Endothelial cell of umbilical vein (primary cell): ENCODE data around the gene LCNL1. TPM values are rescaled to one million over a fixed set of nuclear protein-coding genes. Genes with fewer than 3 reads are reported as not detected.

Experiments used
- BruUV-seq: library from RNA; stranded (reverse); fragments of 400-500 nt; replicated peaks from 2 replicates; lab custom pipeline; 2021; lab: Mats Ljungman, UMichigan
- CTCF ChIA-PET: fragments of 300-600, 350-600 bp; sonication (Branson Sonifier 250); formaldehyde crosslinking; loops from one replicate; lab custom pipeline; 2021; ENCODE audit warnings: antibody characterized with exemption, inconsistent platforms; lab: Charles Lee
- POLR2A ChIA-PET: fragments of 300-600, 350-600 bp; sonication (Branson Sonifier 250); formaldehyde crosslinking; loops from one replicate; lab custom pipeline; 2021; ENCODE audit warnings: antibody characterized with exemption, inconsistent platforms; lab: Charles Lee
- DNase-seq: peaks from one replicate; pipeline ENCODE4 v3.0.0-alpha.2; 2011; ENCODE audit warnings: low read depth, low spot score
- FAIRE-seq: peaks from 2 replicates; lab custom pipeline; 2011; peaks lifted over from hg19 to GRCh38; lab: Jason Lieb, UNC
- H2AFZ ChIP-seq: 2 replicates; pipeline ENCODE4 v1.6.0; 2012; ENCODE audit warnings: low read depth, low read length, control low read depth, inconsistent platforms
- H3K27ac ChIP-seq: 2 replicates; pipeline ENCODE4 v1.5.1; 2011; ENCODE audit warnings: low read depth, mild to moderate bottlenecking, control low read depth, low read length, moderate library complexity; ENCODE audit not compliant: insufficient read depth
- H3K27me3 ChIP-seq, 2 experiments: 2 replicates each; pipeline versions ENCODE4 v1.6.0 to v1.6.1; 2011; ENCODE audit warnings: low read length in 2 of 2, mixed read lengths in 1 of 2; ENCODE audit not compliant: control insufficient read depth in 2 of 2, insufficient read depth in 2 of 2
- H3K36me3 ChIP-seq, 2 experiments: 2 replicates in 1 of 2; 3 replicates in 1 of 2; pipeline ENCODE4 v1.5.1; 2011; ENCODE audit warnings: low read length in 2 of 2, mild to moderate bottlenecking in 1 of 2, moderate library complexity in 1 of 2; ENCODE audit not compliant: control insufficient read depth in 2 of 2, insufficient read depth in 2 of 2; ENCODE audit errors: extremely low read depth in 1 of 2
- H3K4me1 ChIP-seq: 3 replicates; pipeline ENCODE4 v1.5.1; 2011; ENCODE audit warnings: mild to moderate bottlenecking, low read length; ENCODE audit not compliant: control insufficient read depth, insufficient read depth; ENCODE audit errors: extremely low read depth
- H3K4me2 ChIP-seq: 2 replicates; pipeline ENCODE4 v1.6.1; 2011; ENCODE audit warnings: low read length, control low read depth, mixed read lengths; ENCODE audit not compliant: insufficient read depth
- H3K4me3 ChIP-seq, 3 experiments: fragments of 200-600 bp in 1 of 3; sonication (generic), shearing (Covaris generic) in 1 of 3; replicated peaks in 1 of 3; 2 replicates each; pipeline ENCODE4 v1.5.1; 2011 to 2016; ENCODE audit warnings: control low read depth in 3 of 3, low read length in 3 of 3, mild to moderate bottlenecking in 2 of 3, inconsistent platforms in 1 of 3, low read depth in 1 of 3, moderate library complexity in 1 of 3; ENCODE audit not compliant: insufficient read depth in 1 of 3
- H3K79me2 ChIP-seq: 2 replicates; pipeline ENCODE4 v1.6.0; 2012; ENCODE audit warnings: low read length, inconsistent platforms; ENCODE audit not compliant: control insufficient read depth, insufficient read depth
- H3K9ac ChIP-seq: replicated peaks from 2 replicates; pipeline ENCODE3; 2011; ENCODE audit warnings: low read length, control low read depth; ENCODE audit not compliant: insufficient read depth; ENCODE audit errors: extremely low read depth
- H3K9me1 ChIP-seq: replicated peaks from 3 replicates; pipeline ENCODE4 v1.6.0; 2011; ENCODE audit warnings: mild to moderate bottlenecking, low read length; ENCODE audit not compliant: control insufficient read depth, insufficient read depth; ENCODE audit errors: extremely low read depth
- H3K9me3 ChIP-seq: replicated peaks from 2 replicates; pipeline ENCODE4 v1.5.1; 2012; ENCODE audit warnings: low read length, inconsistent platforms; ENCODE audit not compliant: control insufficient read depth, insufficient read depth
- H4K20me1 ChIP-seq: replicated peaks from 2 replicates; pipeline ENCODE3; 2011; ENCODE audit warnings: mild to moderate bottlenecking, low read length; ENCODE audit not compliant: control insufficient read depth, insufficient read depth; ENCODE audit errors: extremely low read depth
- CTCF ChIP-seq, 2 donors: IDR thresholded peaks; 1 replicate in 1 of 2; 2 replicates in 1 of 2; pipeline ENCODE4 v1.5.1; 2011; ENCODE audit warnings: low read length in 2 of 2, mild to moderate bottlenecking in 2 of 2, moderate library complexity in 2 of 2, control low read depth in 1 of 2, inconsistent platforms in 1 of 2, low read depth in 1 of 2; ENCODE audit not compliant: insufficient read depth in 1 of 2; ENCODE audit errors: extremely low read depth in 1 of 2
- EZH2 ChIP-seq: IDR thresholded peaks from 2 replicates; pipeline ENCODE4 v1.6.1; 2012; ENCODE audit warnings: borderline replicate concordance, low read depth, mild to moderate bottlenecking, moderate library complexity, low read length, inconsistent platforms; ENCODE audit not compliant: severe bottlenecking
- FOS ChIP-seq: IDR thresholded peaks from 2 replicates; pipeline ENCODE4 v1.6.1; 2011; ENCODE audit warnings: mild to moderate bottlenecking, low read length, moderate library complexity, borderline replicate concordance; ENCODE audit not compliant: insufficient read depth
- GATA2 ChIP-seq: IDR thresholded peaks from 2 replicates; pipeline ENCODE4 v1.7.0; 2011; ENCODE audit warnings: low read depth, mild to moderate bottlenecking, moderate library complexity, mixed read lengths, low read length; ENCODE audit not compliant: insufficient read length, insufficient read depth
- JUN ChIP-seq: IDR thresholded peaks from 2 replicates; pipeline ENCODE4 v1.6.1; 2011; ENCODE audit warnings: borderline replicate concordance, low read depth; ENCODE audit not compliant: insufficient read length, insufficient read depth
- MAX ChIP-seq: IDR thresholded peaks from 2 replicates; pipeline ENCODE4 v1.6.1; 2011; ENCODE audit not compliant: insufficient read depth, insufficient read length
- MYC ChIP-seq: IDR thresholded peaks from one replicate; pipeline ENCODE4 v1.6.1; 2011; ENCODE audit warnings: mild to moderate bottlenecking, low read depth, low read length
- POLR2A ChIP-seq: IDR thresholded peaks from 2 replicates; pipeline ENCODE4 v1.6.1; 2012; ENCODE audit warnings: low read depth, mild to moderate bottlenecking, control low read depth, low read length
- POLR2AphosphoS5 ChIP-seq: IDR thresholded peaks from 2 replicates; pipeline ENCODE4 v1.6.1; 2012; ENCODE audit warnings: low read depth, mild to moderate bottlenecking, control low read depth, low read length, moderate library complexity; ENCODE audit not compliant: insufficient read depth
- dilution Hi-C: fragments of 300-500 bp; cut with MboI; formaldehyde crosslinking; loops from one replicate; pipeline ENCODE4 v1.15.0; 2019; ENCODE audit warnings: low sequenced_read_pairs; ENCODE audit not compliant: extremely low pct_ligation_motif_present
- intact Hi-C: fragments of 100-400 bp; cut with micrococcal nuclease; formaldehyde crosslinking; loops from one replicate; pipeline ENCODE4 v1.10.0; 2022
- polyA plus RNA-seq, 4 experiments: library from polyadenylated mRNA; depleted of rRNA in 3 of 4; stranded (reverse) in 3 of 4; unstranded in 1 of 4; fragments of >200 nt; gene quantifications; 2 replicates each; pipeline versions ENCODE4 v1.2.1 to v1.2.3, GENCODE V29; 2011 to 2012; ENCODE audit warnings: missing spikeins in 1 of 4
- total RNA-seq: library from RNA; stranded (reverse); gene quantifications from 2 replicates; pipeline ENCODE4 v1.2.3, GENCODE V29; 2021

The LCNL1 gene
- total and polyA plus RNA-seq, 2 donors (not counting 3 experiments of a cell fraction or from before 2014, with no cell fraction given): not detected

GRCh38 chr9:136957461-136957860 is 25.3 kb upstream of the LCNL1 start:
- Histone ChIP-seq H3K9me1 (no peaks in the 10 kb centered on the region), H2AFZ (no peak overlapping the region), H3K27ac (no peak overlapping the region), H3K4me3 (no peak overlapping the region), H3K36me3 (no peaks in the 10 kb centered on the region), H3K79me2 (no peaks in the 10 kb centered on the region), H3K4me1 (no peaks in the 10 kb centered on the region), H3K27me3 (no peaks in the 10 kb centered on the region), H3K9ac (no peak overlapping the region), H3K4me2 (no peak overlapping the region), H4K20me1 (no peaks in the 10 kb centered on the region), H3K9me3 (no peaks in the 10 kb centered on the region)
- intact Hi-C loops: no loop called here
- ChIA-PET POLR2A (no interaction called here), CTCF (no interaction called here)
- DNase-seq (no peak), FAIRE-seq (no peak)
- dilution Hi-C loops: no loop called here
- TF ChIP-seq FOS (no peak), CTCF (IDR thresholded peaks at IDR 0.05; ENCODE audit: extremely low read depth in 1 of 2, insufficient read depth in 1 of 2, low read depth in 1 of 2, low read length in 2 of 2) (no peak), JUN (no peak), GATA2 (no peak), MYC (no peak), MAX (no peak), EZH2 (no peak), POLR2A (no peak), POLR2AphosphoS5 (no peak)
- no TSS peak for BruUV-seq
